ENCODE data around the gene TRIM31.

The TRIM31 gene, protein sequence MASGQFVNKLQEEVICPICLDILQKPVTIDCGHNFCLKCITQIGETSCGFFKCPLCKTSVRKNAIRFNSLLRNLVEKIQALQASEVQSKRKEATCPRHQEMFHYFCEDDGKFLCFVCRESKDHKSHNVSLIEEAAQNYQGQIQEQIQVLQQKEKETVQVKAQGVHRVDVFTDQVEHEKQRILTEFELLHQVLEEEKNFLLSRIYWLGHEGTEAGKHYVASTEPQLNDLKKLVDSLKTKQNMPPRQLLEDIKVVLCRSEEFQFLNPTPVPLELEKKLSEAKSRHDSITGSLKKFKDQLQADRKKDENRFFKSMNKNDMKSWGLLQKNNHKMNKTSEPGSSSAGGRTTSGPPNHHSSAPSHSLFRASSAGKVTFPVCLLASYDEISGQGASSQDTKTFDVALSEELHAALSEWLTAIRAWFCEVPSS

DNA sequence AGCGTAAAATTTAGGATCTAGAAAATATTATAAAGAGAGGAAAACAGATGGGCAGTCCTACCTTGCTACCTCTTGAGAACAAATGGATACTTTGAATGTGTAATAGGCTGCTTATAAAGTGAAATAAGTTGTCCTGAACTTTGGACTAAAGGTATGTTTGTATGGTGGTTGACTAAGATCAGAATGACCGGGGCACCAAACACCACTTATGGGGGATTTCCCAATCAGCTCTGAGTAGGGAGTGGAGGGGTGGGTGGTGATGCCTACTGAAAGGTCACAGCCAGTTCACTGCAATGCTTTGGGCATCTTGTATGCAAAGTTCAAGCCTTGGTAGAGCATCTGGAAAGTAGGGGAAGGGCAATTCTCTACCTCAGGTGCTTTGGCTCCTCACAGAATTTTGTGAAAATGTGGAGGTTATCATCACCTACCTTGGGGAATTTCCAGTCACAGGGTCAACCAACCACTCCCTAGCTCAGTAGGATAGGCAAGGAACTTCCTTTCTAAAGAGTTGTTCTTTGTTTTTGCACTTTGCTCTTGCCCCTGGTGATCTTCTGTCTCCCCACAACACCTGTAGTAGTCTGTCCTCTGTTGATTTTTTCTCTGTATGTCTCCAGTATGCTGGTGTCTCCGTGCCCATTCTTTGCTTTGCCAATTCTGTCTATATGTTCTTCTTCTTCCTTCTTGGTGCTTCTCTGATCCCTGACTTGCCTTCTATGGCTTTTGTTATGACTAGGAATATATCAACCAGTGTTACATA is at the start of gene TRIM31:
TRIM31 (minus strand) TSS at position 88 of the 757 bp plus-strand sequence. CDS start 285 bp downstream, outside the sequence.
- DNase-seq (ENCODE audit: low read depth) = no peak
- TF ChIP-seq, protein P1, sequence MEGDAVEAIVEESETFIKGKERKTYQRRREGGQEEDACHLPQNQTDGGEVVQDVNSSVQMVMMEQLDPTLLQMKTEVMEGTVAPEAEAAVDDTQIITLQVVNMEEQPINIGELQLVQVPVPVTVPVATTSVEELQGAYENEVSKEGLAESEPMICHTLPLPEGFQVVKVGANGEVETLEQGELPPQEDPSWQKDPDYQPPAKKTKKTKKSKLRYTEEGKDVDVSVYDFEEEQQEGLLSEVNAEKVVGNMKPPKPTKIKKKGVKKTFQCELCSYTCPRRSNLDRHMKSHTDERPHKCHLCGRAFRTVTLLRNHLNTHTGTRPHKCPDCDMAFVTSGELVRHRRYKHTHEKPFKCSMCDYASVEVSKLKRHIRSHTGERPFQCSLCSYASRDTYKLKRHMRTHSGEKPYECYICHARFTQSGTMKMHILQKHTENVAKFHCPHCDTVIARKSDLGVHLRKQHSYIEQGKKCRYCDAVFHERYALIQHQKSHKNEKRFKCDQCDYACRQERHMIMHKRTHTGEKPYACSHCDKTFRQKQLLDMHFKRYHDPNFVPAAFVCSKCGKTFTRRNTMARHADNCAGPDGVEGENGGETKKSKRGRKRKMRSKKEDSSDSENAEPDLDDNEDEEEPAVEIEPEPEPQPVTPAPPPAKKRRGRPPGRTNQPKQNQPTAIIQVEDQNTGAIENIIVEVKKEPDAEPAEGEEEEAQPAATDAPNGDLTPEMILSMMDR (IDR thresholded peaks at IDR 0.05; ENCODE audit: insufficient read depth, low read depth, low read length, missing control alignments) = no peak
- H3K4me3 ChIP-seq (ENCODE audit: low read length) = no peak within 1 kb of the TSS

DNA sequence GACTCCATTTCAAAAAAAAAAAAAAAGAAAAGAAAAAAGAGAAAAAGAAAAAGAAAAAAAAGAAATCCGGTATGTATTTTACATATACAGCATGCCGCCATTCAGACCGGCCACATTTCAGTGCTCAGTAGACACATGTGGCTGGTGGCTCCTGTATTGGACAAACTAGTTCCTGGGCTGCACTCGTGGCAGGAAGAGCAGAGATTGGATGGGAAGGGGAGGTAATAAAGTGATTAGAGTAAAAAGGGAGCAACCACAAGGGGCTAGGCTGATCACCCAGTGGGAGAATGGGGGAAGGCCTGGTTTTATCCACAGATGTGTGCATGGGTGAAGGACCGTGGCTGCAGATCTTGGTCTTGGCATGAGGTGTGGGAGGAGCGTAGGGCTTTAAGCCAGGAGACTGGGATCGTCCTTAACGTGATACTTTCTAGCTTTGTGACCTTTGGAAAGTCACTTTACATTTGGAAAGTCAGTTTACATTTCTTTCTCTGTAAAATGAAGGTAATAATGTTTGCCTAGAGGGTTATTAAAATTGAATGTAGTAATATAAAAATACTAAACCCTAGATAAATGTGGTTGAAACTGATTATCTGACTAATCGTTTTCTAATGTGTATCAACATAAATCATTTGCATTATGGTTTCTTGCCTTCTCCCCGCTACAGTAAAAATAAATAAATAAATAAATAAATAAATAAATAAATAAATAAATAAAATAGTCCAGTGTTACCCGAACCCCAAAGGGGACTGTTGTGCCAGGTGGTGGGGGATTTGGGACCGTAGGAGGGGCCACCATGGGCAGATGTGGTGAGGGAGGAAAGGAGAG is 49.6 kb upstream of the TRIM31 start:
- no peak overlapping the region for H3K4me3 ChIP-seq (ENCODE audit: low read length)
- TF ChIP-seq, protein P1 (IDR thresholded peaks at IDR 0.05; ENCODE audit: insufficient read depth, low read depth, low read length, missing control alignments) = no peak
- no peak for DNase-seq (ENCODE audit: low read depth)

DNA sequence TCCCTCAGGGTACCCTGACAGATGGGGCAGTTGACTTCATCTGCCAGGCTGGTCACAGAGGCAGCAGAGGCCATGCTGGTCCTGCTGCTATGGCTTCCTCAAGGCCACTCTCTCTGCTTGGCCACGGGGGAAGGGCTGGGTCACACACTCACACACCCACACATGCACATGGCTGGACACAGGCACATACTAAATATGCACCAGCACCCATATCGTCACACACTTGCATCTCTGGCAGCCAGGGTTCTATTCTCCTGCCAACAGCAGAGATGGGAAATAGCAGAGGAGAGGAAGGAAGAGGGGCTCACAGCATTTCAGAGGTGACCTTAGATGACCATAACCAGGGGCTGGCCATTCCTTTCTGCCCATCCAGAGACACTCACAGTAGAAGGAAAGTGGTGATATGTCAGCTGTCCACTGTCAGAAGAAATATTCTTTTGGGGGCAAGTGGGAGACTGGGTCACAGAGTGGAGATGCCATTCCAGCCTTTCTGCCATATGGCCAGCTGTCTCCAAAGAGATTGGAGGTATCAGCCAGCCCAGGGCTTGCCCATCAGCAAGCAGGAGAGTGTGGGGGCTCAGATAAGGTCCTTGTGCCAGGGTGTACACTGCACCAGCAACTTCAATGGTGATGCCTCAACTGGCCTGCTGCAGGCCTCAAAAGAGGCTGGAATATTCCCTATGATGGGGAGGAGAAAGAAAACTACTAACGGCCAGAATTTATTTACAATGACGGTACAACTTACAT is 48.1 kb upstream of the TRIM31 start, which contains the start of gene TRIM10:
TRIM10 (minus strand) TSS at position 427 of the 747 bp plus-strand sequence; CDS start at position 74, 353 bp downstream.
- DNase-seq (ENCODE audit: low read depth) = no peak
- TF ChIP-seq, protein P1 (IDR thresholded peaks at IDR 0.05; ENCODE audit: insufficient read depth, low read depth, low read length, missing control alignments) = no peak
- no peak within 1 kb of the TSS for H3K4me3 ChIP-seq (ENCODE audit: low read length)

DNA sequence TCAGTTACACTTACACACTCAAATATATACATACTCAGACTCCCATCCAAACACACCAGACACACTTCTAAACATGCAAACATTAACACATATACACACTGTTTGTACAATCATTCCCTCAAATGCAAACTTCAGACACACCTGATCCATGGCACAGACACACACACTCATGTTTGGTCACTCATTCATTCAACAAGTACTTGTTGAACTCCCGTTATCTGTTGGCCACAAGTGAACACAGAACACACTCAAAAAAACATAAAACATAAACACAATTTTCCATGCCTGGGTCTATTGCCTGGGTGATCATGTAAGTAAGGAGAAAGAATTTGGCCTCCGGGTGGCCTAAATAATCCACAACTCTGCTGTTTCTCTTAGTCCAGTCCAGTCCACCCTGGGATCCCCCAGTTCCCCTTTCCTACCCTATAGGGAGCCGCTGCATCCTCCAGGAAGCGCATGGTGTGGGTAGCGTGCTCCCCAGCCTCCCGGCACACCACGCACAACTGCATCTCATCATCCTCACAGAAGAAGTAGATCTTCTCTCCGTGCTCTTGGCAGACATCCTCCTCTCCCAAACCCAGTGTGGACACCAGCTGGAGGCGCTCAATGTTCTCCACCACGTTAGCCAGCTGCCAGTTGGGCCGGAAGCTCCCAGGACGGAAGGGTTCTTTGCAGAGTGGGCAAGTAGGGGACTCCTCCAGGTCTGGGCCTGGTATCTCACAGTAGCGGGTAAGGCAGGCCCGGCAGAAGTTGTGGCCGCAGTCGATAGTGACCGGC is 47.3 kb upstream of the TRIM31 start:
- TF ChIP-seq, protein P1 (IDR thresholded peaks at IDR 0.05; ENCODE audit: insufficient read depth, low read depth, low read length, missing control alignments) = no peak
- no peak for DNase-seq (ENCODE audit: low read depth)
- H3K4me3 ChIP-seq (ENCODE audit: low read length) = no peak overlapping the region

DNA sequence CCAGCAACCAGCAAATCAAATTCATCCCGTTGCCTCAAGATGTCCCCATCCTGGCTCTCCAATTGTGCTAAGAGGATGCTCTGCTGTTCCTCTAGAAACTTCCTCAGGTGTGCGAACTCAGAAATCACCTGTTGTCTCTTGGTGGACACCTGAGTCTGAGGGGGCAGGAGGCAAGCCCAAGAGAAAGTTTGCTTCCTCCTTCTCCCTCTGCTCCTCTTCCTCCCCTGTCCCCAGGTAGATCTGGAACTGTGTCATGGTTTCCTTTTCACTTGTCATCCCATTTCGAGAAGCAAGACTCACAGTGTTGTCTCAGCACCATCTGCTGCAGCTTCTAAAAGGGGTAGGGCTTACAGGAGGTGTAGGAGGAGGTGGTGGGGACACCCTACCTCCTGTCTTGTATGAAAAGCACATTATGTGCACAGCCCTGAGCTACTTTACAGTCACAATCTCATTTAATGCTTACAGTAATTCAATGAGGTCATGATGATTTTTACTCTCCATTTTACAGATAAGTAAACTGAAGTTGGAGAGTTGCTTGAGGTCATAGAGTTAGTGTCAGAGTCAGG is 45.7 kb upstream of the TRIM31 start:
- no peak for DNase-seq (ENCODE audit: low read depth)
- TF ChIP-seq, protein P1 (IDR thresholded peaks at IDR 0.05; ENCODE audit: insufficient read depth, low read depth, low read length, missing control alignments) = no peak
- no peak overlapping the region for H3K4me3 ChIP-seq (ENCODE audit: low read length)
